GM19025 (cell line): ENCODE data around the gene SETD9.
A peak's percentile ranks its signal among the peaks of the same experiment; 100 is the strongest.

Experiments
- ATAC-seq: cut with Tn5 transposase; IDR thresholded peaks from one replicate; pipeline ENCODE4 v1.9.1; 2021; ENCODE audit warnings: mild to moderate bottlenecking, low read depth, moderate library complexity; ENCODE audit not compliant: unreplicated experiment

SETD9 gene

GRCh38 chr5:56909294-56910209 is at the start of gene SETD9:
Gene SETD9, plus strand, starts transcription at chr5:56909596. Its CDS starts 50 bp downstream, at chr5:56909646.
- ATAC-seq: peak; percentile 77

GRCh38 chr5:56861893-56862485 is 47.4 kb upstream of the SETD9 start:
- no peak for ATAC-seq

- ATAC-seq: no peak
Measured at GRCh38 chr5:56862909-56863308, 46.5 kb upstream of the SETD9 start.

- ATAC-seq: no peak
Measured at GRCh38 chr5:56871777-56872176, 37.6 kb upstream of the SETD9 start.

- ATAC-seq: no peak
Measured at GRCh38 chr5:56873056-56873455, 36.3 kb upstream of the SETD9 start.

GRCh38 chr5:56876327-56876726 is 33.1 kb upstream of the SETD9 start:
- no peak for ATAC-seq

- ATAC-seq: no peak
Measured at GRCh38 chr5:56881571-56881970, 27.8 kb upstream of the SETD9 start.

- no peak for ATAC-seq
Measured at GRCh38 chr5:56893251-56893951, 16.0 kb upstream of the SETD9 start.

- no peak for ATAC-seq
Measured at GRCh38 chr5:56896763-56897162, 12.6 kb upstream of the SETD9 start.

GRCh38 chr5:56898213-56898612 is 11.2 kb upstream of the SETD9 start:
- ATAC-seq: no peak

- no peak for ATAC-seq
Measured at GRCh38 chr5:56900395-56900794, 9.0 kb upstream of the SETD9 start.

GRCh38 chr5:56900858-56901578 is 8.4 kb upstream of the SETD9 start:
- ATAC-seq: no peak

GRCh38 chr5:56908942-56909293 is 478 bp upstream of the SETD9 start:
- peak; percentile 30 for ATAC-seq

- peak; percentile 15 for ATAC-seq
Measured at GRCh38 chr5:56910210-56910965, 992 bp downstream of the SETD9 start.

- ATAC-seq: no peak
Measured at GRCh38 chr5:56913766-56914165, 4.4 kb downstream of the SETD9 start.

- no peak for ATAC-seq
Measured at GRCh38 chr5:56914678-56915077, 5.3 kb downstream of the SETD9 start.

- no peak for ATAC-seq
Measured at GRCh38 chr5:56917534-56917933, 8.1 kb downstream of the SETD9 start.

- no peak for ATAC-seq
Measured at GRCh38 chr5:56918054-56918453, 8.7 kb downstream of the SETD9 start.

GRCh38 chr5:56919942-56920662 is 10.7 kb downstream of the SETD9 start:
- ATAC-seq: no peak
